Measurements from ENCODE around the gene MACROD2.

Gene MACROD2

DNA sequence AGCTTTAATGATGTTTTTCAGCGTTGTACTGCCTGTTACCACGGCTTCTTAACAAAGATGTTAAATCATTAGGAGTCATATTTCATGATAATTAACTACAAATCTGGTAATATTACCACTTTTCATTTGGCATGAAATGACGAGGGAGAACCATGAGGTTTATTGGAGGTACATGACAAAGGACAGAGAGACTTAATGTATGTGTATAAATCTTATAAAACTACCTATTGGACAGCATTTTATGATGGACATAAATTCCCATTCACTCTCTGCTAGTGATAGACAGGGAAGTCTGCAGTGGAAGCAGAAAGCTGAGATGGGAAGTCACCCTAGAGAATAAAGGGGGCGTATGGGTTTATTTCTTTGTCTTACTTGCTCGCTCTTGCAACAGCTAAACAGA lies 1292.0 kb downstream of the MACROD2 start:
- no peak for DNase-seq (ENCODE audit: low spot score)

DNA sequence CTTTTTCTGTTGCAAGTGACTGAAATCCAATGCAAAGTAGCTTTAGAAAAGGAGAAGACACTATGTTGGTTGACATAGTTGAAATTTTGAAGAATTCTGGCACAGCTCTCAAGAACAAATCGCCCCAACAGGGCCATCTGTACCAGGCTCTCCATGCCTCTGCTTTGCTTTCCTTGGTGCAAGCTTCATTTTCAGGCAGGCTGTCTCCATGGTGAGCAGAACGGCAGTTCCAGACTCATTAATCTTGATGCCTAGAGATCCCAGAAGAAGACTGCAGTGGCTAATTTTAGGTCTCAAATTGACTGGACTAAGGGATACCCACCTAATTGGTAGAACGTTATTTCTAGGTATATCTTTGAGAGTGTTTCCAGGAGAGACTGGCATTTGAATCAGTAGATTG lies 1292.8 kb downstream of the MACROD2 start:
- DNase-seq (ENCODE audit: low spot score), result no peak

- DNase-seq (ENCODE audit: low spot score), result no peak
Observed at GRCh38 chr20:15289337-15289736, 1294.0 kb downstream of the MACROD2 start.

DNA sequence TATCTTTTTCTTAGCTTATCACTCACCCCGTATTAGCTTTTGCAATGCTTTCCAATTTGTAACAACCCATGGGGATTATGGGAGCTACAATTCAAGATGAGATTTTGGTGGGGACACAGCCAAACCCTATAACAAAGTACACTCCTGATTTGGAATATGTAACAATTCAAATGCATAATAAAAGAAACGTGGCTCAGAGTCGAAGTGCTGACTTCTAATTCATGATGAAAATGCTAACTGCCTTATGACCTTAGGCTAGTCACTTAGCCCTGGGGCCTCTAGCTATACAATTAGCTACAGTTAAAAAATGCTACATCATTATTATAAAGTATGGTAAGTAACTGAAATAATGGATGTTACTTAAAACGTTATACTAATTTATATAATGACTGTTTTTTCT lies 1297.1 kb downstream of the MACROD2 start:
- no peak for DNase-seq (ENCODE audit: low spot score)

DNA sequence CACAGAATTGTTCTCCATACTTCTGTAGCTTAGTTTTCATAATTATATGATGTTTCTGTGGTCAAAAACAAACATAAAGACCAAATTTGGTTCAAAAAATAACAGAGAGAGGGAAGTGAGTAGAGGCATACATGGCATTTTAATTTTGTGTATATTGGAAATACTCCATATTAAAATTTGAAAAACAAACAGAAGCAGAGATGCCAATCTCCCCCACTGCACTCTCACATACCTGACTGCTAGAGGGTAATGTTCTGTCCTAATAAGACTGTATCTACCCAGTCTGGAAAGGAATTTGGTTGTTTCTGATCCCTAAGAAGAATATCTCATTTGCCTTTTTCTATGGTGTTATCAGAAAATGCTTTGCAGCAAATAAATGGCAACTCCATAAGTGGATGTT lies 1301.1 kb downstream of the MACROD2 start:
- no peak for DNase-seq (ENCODE audit: low spot score)

DNA sequence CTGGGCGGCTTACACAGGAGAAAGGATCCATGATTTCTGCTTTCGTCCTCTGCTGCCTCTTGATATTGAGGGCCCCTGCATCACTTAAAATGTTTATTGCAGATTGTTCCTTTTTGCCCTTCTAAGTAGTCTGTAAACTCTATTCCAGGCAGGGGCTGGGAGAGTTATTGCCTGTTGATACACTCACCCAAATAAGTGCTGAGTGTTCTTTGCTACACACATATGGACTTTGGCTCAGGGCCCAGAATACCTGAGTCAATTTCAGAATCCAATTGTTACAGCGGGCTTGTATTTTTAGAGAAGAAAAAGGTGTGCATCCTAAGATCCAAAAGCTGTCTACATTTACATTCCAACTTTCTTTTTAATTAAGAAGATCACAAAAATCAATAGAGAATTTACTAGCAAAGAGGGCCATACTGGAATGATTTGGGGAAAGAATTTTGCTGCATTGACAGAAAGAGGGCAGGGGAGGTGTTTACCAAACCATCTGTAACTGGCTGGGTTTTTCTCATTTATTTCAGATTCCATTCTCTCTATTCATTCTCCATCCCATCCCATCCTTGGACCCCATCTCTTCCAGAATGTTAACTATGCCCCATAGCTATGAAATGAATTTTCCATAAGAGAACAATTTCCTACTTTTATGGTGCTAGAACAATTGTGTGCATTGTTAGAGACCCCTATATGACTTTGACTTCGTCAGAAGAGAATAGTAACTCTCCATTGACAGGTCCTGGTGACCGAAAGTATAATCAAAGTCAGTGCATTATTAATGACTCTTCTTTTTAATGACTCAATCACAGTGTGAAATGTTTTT lies 1302.0 kb downstream of the MACROD2 start:
- DNase-seq (ENCODE audit: low spot score), result no peak

GRCh38 chr20:15302075-15302474 lies 1306.8 kb downstream of the MACROD2 start:
- DNase-seq (ENCODE audit: low spot score), result no peak

DNA sequence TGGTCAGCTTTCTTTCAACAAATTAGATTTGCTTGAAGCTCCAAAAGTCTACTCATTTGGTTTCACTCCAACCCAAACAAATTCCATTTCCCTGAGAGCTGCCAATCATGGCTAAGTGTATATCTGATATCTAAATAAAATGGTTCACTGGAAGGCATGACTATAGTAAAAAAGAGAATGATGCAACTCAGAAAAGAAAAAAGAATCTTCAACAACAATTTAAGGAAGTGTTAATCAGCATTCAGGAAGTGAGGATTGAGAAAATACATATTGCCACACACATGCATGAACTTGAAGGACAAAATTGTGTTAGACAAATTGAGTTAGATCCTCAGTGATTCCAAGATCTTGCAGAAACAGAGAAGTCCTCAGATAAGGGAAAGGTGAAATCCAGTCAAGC lies 1315.0 kb downstream of the MACROD2 start:
- DNase-seq (ENCODE audit: low spot score), result no peak

DNA sequence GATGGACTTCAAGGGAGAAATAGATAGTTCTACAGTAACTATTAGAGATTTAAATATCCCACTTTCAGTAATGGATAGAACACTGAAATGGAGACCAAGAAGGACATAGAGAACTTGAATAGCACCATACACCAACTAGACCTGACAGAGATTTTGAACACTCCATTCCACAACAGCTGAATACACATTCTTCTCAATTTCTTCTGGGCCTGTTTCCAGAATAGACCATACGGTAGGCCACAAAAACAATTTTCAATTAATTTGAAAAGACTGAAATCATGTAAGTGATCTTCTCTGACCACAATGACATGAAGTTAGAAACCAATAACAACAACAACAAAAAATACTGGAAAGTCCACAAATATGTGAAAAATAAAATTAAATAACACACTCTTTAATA lies 1321.2 kb downstream of the MACROD2 start:
- DNase-seq (ENCODE audit: low spot score), result no peak

- DNase-seq (ENCODE audit: low spot score), result no peak
Observed at GRCh38 chr20:15317546-15318232, 1322.4 kb downstream of the MACROD2 start.

DNA sequence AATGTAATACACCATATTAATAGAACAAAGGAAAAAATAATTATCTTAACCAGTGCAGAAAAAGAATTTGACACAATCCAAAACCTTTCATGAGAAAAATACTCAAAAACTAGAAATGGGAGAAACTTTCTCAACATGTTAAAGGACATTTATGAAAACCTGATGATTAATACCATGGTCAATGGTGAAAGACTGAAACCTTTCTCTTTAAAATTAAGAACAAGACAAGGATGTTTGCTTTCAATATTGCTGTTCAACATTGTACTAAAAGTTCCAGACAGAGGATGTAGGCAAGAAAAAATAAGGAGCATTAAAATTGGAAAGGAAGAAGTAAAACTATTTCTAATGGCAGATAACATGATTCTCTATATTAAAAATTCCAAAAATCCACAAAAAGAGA lies 1323.4 kb downstream of the MACROD2 start:
- no peak for DNase-seq (ENCODE audit: low spot score)

- DNase-seq (ENCODE audit: low spot score), result no peak
Observed at GRCh38 chr20:15319439-15319838, 1324.1 kb downstream of the MACROD2 start.

- no peak for DNase-seq (ENCODE audit: low spot score)
Observed at GRCh38 chr20:15320941-15321340, 1325.6 kb downstream of the MACROD2 start.

DNA sequence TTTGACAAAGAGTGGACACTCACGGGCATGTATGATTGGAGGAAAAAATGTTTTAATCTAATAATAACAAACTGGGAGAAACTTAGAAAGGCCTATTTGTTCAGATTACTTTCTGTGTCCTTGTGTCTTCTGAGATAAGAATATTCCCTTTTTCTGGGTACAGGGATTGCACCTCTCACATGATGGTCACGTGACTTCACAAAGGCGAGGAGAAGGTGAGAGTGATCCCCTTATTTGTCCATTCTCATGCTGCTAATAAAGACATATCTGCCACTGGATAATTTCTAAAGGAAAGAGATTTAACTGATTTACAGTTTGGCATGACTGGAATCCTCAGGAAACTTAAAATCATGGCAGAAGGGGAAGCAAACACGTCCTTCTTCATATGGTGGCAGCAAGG lies 1331.8 kb downstream of the MACROD2 start:
- no peak for DNase-seq (ENCODE audit: low spot score)

DNA sequence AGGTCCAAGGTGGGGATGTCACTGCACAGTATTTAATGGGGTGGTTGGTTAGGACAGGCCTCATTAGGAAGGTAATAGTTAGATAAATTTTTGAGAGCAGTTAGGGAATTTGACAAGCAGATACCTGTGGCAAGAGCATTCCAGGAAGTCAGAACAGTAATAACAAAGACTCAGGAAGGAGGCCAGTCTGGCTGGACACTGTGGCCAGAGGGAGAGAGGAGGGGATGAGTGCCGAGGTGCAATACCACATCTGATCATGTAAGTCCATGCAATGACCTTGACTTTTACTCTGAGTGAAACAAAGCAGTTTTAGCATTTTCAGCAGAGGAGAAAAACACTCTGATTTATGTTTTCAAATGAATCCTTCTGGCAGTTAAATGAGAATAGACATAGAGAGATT lies 1332.8 kb downstream of the MACROD2 start:
- no peak for DNase-seq (ENCODE audit: low spot score)

DNA sequence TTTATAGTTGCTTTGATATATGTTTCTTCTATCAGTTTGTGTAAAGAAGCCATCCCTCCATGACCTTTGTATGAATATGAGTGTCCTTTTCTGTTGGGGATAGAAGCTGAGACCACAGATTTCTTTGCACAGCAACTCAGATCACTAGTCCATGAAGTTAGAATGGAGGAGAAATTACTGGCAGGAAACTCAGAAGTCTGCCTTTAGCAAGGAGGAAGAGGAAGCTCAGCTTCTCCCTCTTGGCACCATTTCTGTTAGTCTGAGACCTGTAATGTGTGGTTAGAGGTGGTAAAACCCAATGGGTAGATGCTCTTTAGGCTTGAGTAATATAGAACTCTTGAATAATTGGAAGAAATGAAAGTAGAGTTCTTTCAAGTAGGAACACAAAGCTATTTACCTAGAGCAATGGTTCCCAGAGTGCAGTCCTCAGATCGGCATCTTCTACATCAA lies 1337.4 kb downstream of the MACROD2 start:
- no peak for DNase-seq (ENCODE audit: low spot score)

DNA sequence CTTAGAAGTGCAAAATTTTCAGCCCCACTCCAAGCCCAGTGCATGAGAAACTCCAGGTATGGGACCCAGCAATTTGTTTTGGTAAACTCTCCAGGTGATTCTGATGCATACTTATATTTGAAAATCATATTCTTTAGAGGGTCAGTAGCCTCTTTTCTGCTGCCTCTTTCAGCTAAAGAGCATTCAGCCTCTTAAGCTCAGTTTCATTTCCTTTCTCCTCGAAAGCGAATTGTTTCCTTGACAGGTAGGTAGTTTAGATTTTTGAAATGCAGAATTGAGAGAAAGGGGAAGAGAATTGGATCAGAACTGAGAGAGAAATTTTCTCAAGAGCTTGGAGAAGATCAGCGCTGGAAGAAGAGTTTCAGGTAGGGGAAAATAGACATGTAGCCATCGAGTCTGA lies 1337.9 kb downstream of the MACROD2 start:
- DNase-seq (ENCODE audit: low spot score), result no peak

GRCh38 chr20:15336011-15336410 lies 1340.7 kb downstream of the MACROD2 start:
- no peak for DNase-seq (ENCODE audit: low spot score)

GRCh38 chr20:15336536-15336935 lies 1341.2 kb downstream of the MACROD2 start:
- DNase-seq (ENCODE audit: low spot score), result no peak

- DNase-seq (ENCODE audit: low spot score), result no peak
Observed at GRCh38 chr20:15339264-15339663, 1343.9 kb downstream of the MACROD2 start.

DNA sequence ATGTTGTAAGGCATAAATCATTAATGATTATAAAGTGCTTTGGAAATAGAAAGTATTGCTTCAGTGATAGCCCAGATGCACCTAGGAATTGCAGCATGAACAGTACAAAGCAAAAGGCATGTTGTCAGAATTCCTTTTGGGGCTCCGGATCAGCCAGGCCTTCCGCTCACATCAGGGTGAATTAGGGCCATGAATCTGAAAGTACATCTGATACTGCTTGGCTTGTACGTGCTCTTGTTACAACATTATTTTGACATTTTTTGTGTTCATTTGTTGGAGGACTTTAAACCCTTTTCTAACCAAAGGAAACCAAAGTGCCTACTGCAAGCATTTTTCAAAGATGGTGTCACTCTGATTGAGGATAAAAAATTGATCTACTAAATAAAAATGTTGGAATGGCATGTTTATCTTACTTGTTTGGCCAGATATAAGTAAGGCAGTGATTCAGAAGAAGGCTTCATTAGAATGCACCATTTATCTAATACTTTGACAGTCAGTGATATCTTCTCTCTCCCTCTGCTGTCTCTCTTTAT lies 1347.7 kb downstream of the MACROD2 start:
- no peak for DNase-seq (ENCODE audit: low spot score)

DNA sequence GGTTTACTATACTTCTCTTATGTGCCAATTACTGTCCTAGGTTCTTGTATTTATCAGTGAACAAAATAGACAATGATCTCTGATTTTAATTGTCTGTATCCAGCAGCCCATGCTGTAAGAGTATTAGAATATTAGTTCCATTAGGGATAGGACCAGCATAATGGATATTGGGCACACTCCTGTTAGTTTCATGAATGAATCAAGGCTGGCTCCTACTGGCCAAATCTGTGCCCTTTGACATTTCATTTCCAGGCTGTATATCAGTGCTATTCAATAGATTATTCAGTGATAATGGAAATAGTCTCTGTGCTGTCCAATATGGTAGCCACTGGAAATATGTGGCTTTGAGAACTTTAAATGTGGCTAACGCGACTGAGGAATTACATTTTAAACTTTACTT lies 1350.0 kb downstream of the MACROD2 start:
- no peak for DNase-seq (ENCODE audit: low spot score)

DNA sequence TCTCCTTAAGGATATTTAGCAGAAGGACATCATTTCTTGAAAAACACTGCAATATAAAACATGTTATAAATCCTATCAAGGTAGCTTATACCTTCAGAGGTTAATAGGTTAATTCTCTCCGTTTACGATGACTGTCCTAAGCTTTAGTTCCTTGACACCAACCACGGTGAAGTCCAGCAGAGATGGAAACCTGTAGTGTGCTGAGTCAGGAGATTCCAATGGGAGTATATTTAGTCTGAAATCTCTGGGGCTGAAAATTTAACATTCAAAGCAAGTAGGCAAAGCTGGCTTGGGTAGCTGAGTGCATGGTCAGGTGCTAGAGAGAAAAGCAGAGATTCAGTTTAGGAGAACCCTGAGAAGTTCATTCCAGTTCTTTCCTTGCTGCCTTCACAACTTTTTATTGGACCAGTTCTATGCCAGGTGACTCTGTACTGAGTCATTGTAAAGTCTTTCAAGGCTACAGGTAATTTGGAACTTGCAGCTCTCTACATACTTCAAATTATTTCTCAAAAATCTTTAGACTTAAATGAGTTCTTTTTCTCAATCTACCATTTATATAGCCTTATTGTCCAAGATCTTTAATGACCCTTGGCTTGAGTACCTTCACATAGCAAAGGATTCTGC lies 1351.5 kb downstream of the MACROD2 start:
- no peak for DNase-seq (ENCODE audit: low spot score)
